ENCODE results near the gene FAM83D. TPM values are rescaled to one million over a fixed set of nuclear protein-coding genes. Genes with fewer than 3 reads are reported as not detected.

Gene FAM83D
- total and polyA plus RNA-seq, 2 of the 4 experiments (the other 2 are of a cell fraction): 20.4 to 26.4 TPM

DNA sequence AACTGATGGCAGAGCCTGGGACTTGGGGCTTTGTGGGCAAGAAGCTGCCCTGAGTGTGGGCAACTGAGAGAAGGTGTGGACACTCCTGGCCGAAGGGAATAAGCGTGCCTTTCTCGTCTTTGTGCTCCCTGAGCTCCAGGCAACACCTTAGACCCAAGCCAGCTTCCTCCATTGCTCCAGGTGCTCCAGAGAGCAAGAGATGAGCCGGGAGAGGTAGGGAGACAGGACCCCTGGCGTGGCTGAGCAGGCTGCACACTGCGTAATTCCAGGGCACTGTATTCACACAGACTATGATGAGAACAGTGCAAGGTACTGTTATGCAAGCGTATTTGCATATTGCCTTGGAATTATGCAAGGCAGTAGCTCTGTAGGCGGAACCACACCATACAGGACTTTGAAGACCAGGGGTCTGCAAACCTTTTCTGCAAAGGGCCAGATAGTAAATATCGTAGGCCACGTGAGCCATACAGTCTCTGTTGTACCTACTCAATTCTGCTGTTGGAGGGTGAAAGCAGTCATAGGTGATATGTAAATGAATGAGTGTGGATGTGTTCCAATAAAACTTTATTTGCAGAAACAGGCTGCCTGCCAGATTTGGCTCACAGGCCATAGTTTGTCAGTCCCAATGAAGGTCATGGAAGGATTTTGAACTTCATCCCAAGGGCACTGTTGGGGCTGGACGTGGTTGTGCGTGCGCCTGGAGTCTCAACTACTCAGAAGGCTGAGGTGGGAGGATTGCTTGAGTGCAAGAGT lies 42.1 kb upstream of the FAM83D start:
- Histone ChIP-seq H2AK5ac (ENCODE audit: low read depth, low read length) (no peak overlapping the region), H3K9ac (ENCODE audit: low read depth, low read length) (no peak overlapping the region), H3K27ac (ENCODE audit: insufficient read depth, low read length) (no peak overlapping the region), H4K5ac (ENCODE audit: low read depth, low read length) (no peak overlapping the region), H2BK20ac (ENCODE audit: low read depth, low read length) (no peak overlapping the region), H4K8ac (ENCODE audit: low read depth in 2 of 2, low read length in 2 of 2) (no peak overlapping the region), H2BK5ac (ENCODE audit: low read depth, low read length, poor library complexity, severe bottlenecking) (no peak overlapping the region), H2BK15ac (ENCODE audit: low read depth, low read length) (no peak overlapping the region), H3K36me3 (ENCODE audit: control insufficient read depth, insufficient read depth, low read length) (no peaks in the 10 kb centered on the region), H3K9me3 (ENCODE audit: control insufficient read depth, insufficient read depth, low read length) (no peaks in the 10 kb centered on the region), H3K27me3 (ENCODE audit: control insufficient read depth, insufficient read depth, low read length) (peaks cover 12% of the 10 kb centered on the region), H2AK9ac (replicated peaks; ENCODE audit: low read depth, low read length, poor library complexity) (no peak overlapping the region), H3K14ac (replicated peaks; ENCODE audit: low read depth, low read length) (no peak overlapping the region), H3K9me1 (ENCODE audit: insufficient read depth, low read length) (no peaks in the 10 kb centered on the region), H3K4me3 (ENCODE audit: insufficient read depth, low read depth, low read length) (no peak overlapping the region), H3K23ac (ENCODE audit: low read depth, low read length) (no peak overlapping the region), H3K56ac (ENCODE audit: extremely low read depth, insufficient read depth, low read length) (no peak overlapping the region), H3K79me1 (ENCODE audit: low read depth in 1 of 2, low read length in 2 of 2) (no peaks in the 10 kb centered on the region), H3K18ac (ENCODE audit: low read depth, low read length) (no peak overlapping the region), H3K4me2 (ENCODE audit: low read depth, low read length) (no peak overlapping the region), H3K4me1 (ENCODE audit: control insufficient read depth, insufficient read depth, low read length) (no peaks in the 10 kb centered on the region), H4K20me1 (ENCODE audit: insufficient read depth, low read length) (no peaks in the 10 kb centered on the region; the same call in 1 of the 2 replicates), H3K4ac (ENCODE audit: low read depth, low read length) (no peak overlapping the region), H2BK120ac (ENCODE audit: low read depth, low read length) (no peak overlapping the region), H2AFZ (replicated peaks; ENCODE audit: low read length, poor library complexity) (no peak overlapping the region), H4K91ac (ENCODE audit: insufficient read depth, low read depth, low read length) (no peak overlapping the region)
- WGBS, 2 experiments (ENCODE audit: extremely low coverage in 2 of 2, insufficient read length in 1 of 2): 83% methylated on average over 1 of the region's 13 CpGs; no CpG with 5 or more reads in 1 of the 2 experiments
- in situ Hi-C loops (cut with MboI; ENCODE audit: low sequenced_read_pairs) (no loop called here), intact Hi-C loops (cut with micrococcal nuclease) (no loop called here), dilution Hi-C loops (cut with HindIII; ENCODE audit: low sequenced_read_pairs, unreplicated experiment) (no loop called here)
- ChIA-PET CTCF (interaction anchor here (0.6 to 1.0 kb wide), 2 partner anchors 29 to 165 kb away, joined by 3 read pairs; no protein-coding TSS in a partner anchor), POLR2A (ENCODE audit: unreplicated experiment) (no interaction called here)
- ATAC-seq (ENCODE audit: low read depth) (no peak), DNase-seq (no peak)
- TF ChIP-seq RFX5 (IDR thresholded peaks at IDR 0.05; ENCODE audit: low read depth, low read length) (no peak), POLR2A (IDR thresholded peaks at IDR 0.05; ENCODE audit: low read depth, low read length) (no peak), NFE2L2 (IDR thresholded peaks at IDR 0.05; ENCODE audit: low read depth, low read length) (no peak), FOS (IDR thresholded peaks at IDR 0.05; ENCODE audit: low read depth, low read length) (no peak), MAZ (IDR thresholded peaks at IDR 0.05; ENCODE audit: borderline replicate concordance, low read depth, low read length) (no peak), MXI1 (IDR thresholded peaks at IDR 0.05; ENCODE audit: borderline replicate concordance, low read depth, low read length) (no peak), RAD21 (IDR thresholded peaks at IDR 0.05; ENCODE audit: low read length) (no peak), BHLHE40 (IDR thresholded peaks at IDR 0.05; ENCODE audit: low read depth, low read length) (no peak)
- TF ChIP-seq, protein P1, sequence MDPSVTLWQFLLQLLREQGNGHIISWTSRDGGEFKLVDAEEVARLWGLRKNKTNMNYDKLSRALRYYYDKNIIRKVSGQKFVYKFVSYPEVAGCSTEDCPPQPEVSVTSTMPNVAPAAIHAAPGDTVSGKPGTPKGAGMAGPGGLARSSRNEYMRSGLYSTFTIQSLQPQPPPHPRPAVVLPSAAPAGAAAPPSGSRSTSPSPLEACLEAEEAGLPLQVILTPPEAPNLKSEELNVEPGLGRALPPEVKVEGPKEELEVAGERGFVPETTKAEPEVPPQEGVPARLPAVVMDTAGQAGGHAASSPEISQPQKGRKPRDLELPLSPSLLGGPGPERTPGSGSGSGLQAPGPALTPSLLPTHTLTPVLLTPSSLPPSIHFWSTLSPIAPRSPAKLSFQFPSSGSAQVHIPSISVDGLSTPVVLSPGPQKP (IDR thresholded peaks at IDR 0.05; ENCODE audit: borderline replicate concordance, low read depth, low read length): no peak
- TF ChIP-seq, protein P2, sequence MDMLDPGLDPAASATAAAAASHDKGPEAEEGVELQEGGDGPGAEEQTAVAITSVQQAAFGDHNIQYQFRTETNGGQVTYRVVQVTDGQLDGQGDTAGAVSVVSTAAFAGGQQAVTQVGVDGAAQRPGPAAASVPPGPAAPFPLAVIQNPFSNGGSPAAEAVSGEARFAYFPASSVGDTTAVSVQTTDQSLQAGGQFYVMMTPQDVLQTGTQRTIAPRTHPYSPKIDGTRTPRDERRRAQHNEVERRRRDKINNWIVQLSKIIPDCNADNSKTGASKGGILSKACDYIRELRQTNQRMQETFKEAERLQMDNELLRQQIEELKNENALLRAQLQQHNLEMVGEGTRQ (IDR thresholded peaks at IDR 0.05; ENCODE audit: low read depth, low read length): no peak
- BruUV-seq (replicated peaks): no TSS peak

Data from IMR-90 (cell line).